ENCODE data around the gene TMEM217. TPM values are rescaled to one million over a fixed set of nuclear protein-coding genes. Genes with fewer than 3 reads are reported as not detected.
A peak's percentile ranks its signal among the peaks of the same experiment; 100 is the strongest.

TMEM217 gene
- total and polyA plus RNA-seq, 2 of the 4 experiments (the other 2 are of a cell fraction): 1.4 to 3.5 TPM

DNA sequence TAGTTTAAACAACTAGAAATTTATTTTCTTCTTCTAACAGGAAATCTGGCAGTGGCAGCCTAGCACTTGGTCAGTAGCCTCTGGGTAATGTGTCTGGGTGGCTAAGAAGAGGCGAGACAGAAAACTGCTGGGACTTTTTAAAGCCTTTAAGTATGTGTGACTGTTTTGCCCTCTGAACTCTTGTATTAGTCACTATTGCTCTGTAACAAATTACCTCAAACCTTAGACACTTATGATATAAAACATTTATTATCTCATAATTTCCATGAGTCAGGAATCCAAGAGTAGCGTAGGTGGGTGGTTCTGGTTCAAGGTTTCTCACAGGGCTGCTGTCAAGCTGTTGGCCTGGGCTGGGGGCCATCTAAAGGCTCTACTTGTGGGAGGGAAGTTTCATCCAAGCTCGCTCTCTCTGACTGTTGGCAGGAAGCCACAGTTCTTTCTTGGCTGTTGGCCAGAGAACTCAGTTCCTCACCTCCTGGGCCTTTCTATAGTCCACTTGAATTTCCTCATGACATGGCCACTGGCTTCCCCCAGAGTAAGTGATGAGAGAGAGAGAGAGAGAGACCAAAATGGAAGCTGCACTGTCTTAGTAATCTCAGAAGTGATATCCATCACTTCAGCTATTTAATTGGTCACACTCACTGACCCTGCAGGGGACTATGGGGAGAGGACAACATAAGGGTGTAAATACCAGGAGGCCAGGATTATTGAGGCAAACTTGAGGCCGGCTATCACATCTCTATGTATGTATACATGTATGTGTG, 17.8 kb downstream of the TMEM217 start:
- Histone ChIP-seq H3K79me1 (ENCODE audit: low read depth in 1 of 2, low read length in 2 of 2) (peaks cover 0 to 9% of the 10 kb centered on the region in 2 experiments; a peak in 1 of 4 replicates), H3K18ac (ENCODE audit: low read depth, low read length) (peak overlapping the region; percentile 97), H4K5ac (ENCODE audit: low read depth, low read length) (peak overlapping the region; percentile 95), H3K4me3 (ENCODE audit: insufficient read depth, low read depth, low read length) (no peak overlapping the region), H4K91ac (ENCODE audit: insufficient read depth, low read depth, low read length) (peak overlapping the region; percentile 85), H2AK9ac (replicated peaks; ENCODE audit: low read depth, low read length, poor library complexity) (peak overlapping the region; percentile 42), H3K27me3 (ENCODE audit: control insufficient read depth, insufficient read depth, low read length) (no peaks in the 10 kb centered on the region), H3K27ac (ENCODE audit: insufficient read depth, low read length) (peak overlapping the region; percentile 69), H3K9ac (ENCODE audit: low read depth, low read length) (no peak overlapping the region), H2BK5ac (ENCODE audit: low read depth, low read length, poor library complexity, severe bottlenecking) (peak overlapping the region; percentile 99), H3K9me1 (ENCODE audit: insufficient read depth, low read length) (peaks cover 16% of the 10 kb centered on the region), H3K14ac (replicated peaks; ENCODE audit: low read depth, low read length) (peak overlapping the region; percentile 73), H3K23ac (ENCODE audit: low read depth, low read length) (peak overlapping the region; percentile 74), H2AK5ac (ENCODE audit: low read depth, low read length) (peak overlapping the region; percentile 79), H3K4ac (ENCODE audit: low read depth, low read length) (peak overlapping the region; percentile 80), H2BK15ac (ENCODE audit: low read depth, low read length) (peak overlapping the region; percentile 71; the same call in 2 of the 3 replicates), H2BK20ac (ENCODE audit: low read depth, low read length) (peak overlapping the region; percentile 83), H3K36me3 (ENCODE audit: control insufficient read depth, insufficient read depth, low read length) (no peaks in the 10 kb centered on the region), H2AFZ (replicated peaks; ENCODE audit: low read length, poor library complexity) (peak overlapping the region; percentile 8), H4K20me1 (ENCODE audit: insufficient read depth, low read length) (no peaks in the 10 kb centered on the region; the same call in 1 of the 2 replicates), H3K4me2 (ENCODE audit: low read depth, low read length) (peak overlapping the region; percentile 8; the same call in 1 of the 2 replicates), H2BK120ac (ENCODE audit: low read depth, low read length) (peak overlapping the region; percentile 89), H3K56ac (ENCODE audit: extremely low read depth, insufficient read depth, low read length) (peak overlapping the region; percentile 62; the same call in 1 of the 2 replicates), H3K9me3 (ENCODE audit: control insufficient read depth, insufficient read depth, low read length) (no peaks in the 10 kb centered on the region), H4K8ac (ENCODE audit: low read depth in 2 of 2, low read length in 2 of 2) (peak overlapping the region; percentile 38 to 93), H3K4me1 (ENCODE audit: control insufficient read depth, insufficient read depth, low read length) (peaks cover 30% of the 10 kb centered on the region)
- ATAC-seq (ENCODE audit: low read depth) (peak; percentile 33), DNase-seq (peak; percentile 99)
- WGBS, 2 experiments (ENCODE audit: extremely low coverage in 2 of 2, insufficient read length in 1 of 2): no CpG with 5 or more reads among the region's 4 CpGs
- intact Hi-C loops (cut with micrococcal nuclease) (loop anchor here (5.0 kb wide), 1 partner anchor 98 kb away; no protein-coding TSS in a partner anchor), dilution Hi-C loops (cut with HindIII; ENCODE audit: low sequenced_read_pairs, unreplicated experiment) (no loop called here), in situ Hi-C loops (cut with MboI; ENCODE audit: low sequenced_read_pairs) (no loop called here)
- ChIA-PET CTCF (interaction anchor here (0.5 to 0.9 kb wide), 4 partner anchors 21 to 481 kb away, joined by 3 read pairs; no protein-coding TSS in a partner anchor), POLR2A (ENCODE audit: unreplicated experiment) (interaction anchor here (0.6 kb wide), 1 partner anchor 19 kb away, joined by 15 read pairs; no protein-coding TSS in a partner anchor)
- BruUV-seq (replicated peaks): no TSS peak
- TF ChIP-seq SMC3 (IDR thresholded peaks at IDR 0.05; ENCODE audit: low read depth, low read length) (no peak), MXI1 (IDR thresholded peaks at IDR 0.05; ENCODE audit: borderline replicate concordance, low read depth, low read length) (no peak), RAD21 (IDR thresholded peaks at IDR 0.05; ENCODE audit: low read length) (peak; percentile 1; the same call in 1 of the 2 replicates), NFE2L2 (IDR thresholded peaks at IDR 0.05; ENCODE audit: low read depth, low read length) (peak; percentile 91), CHD1 (IDR thresholded peaks at IDR 0.05; ENCODE audit: low read depth, low read length) (0 out of 2 replicates have a peak, but pooled peaks have one; percentile 49), RCOR1 (IDR thresholded peaks at IDR 0.05; ENCODE audit: insufficient replicate concordance, low read length) (no peak), MAZ (IDR thresholded peaks at IDR 0.05; ENCODE audit: borderline replicate concordance, low read depth, low read length) (peak; percentile 63), CEBPB (IDR thresholded peaks at IDR 0.05; ENCODE audit: low read depth, low read length) (peak; percentile 31; the same call in 1 of the 2 replicates), POLR2A (IDR thresholded peaks at IDR 0.05; ENCODE audit: low read depth, low read length) (peak; percentile 92), MAFK (IDR thresholded peaks at IDR 0.05; ENCODE audit: low read depth, low read length) (peak; percentile 61)
- TF ChIP-seq, protein P1, sequence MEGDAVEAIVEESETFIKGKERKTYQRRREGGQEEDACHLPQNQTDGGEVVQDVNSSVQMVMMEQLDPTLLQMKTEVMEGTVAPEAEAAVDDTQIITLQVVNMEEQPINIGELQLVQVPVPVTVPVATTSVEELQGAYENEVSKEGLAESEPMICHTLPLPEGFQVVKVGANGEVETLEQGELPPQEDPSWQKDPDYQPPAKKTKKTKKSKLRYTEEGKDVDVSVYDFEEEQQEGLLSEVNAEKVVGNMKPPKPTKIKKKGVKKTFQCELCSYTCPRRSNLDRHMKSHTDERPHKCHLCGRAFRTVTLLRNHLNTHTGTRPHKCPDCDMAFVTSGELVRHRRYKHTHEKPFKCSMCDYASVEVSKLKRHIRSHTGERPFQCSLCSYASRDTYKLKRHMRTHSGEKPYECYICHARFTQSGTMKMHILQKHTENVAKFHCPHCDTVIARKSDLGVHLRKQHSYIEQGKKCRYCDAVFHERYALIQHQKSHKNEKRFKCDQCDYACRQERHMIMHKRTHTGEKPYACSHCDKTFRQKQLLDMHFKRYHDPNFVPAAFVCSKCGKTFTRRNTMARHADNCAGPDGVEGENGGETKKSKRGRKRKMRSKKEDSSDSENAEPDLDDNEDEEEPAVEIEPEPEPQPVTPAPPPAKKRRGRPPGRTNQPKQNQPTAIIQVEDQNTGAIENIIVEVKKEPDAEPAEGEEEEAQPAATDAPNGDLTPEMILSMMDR (conservative IDR thresholded peaks at IDR 0.05; ENCODE audit: low read depth, low read length): no peak
- TF ChIP-seq, protein P2, sequence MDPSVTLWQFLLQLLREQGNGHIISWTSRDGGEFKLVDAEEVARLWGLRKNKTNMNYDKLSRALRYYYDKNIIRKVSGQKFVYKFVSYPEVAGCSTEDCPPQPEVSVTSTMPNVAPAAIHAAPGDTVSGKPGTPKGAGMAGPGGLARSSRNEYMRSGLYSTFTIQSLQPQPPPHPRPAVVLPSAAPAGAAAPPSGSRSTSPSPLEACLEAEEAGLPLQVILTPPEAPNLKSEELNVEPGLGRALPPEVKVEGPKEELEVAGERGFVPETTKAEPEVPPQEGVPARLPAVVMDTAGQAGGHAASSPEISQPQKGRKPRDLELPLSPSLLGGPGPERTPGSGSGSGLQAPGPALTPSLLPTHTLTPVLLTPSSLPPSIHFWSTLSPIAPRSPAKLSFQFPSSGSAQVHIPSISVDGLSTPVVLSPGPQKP (IDR thresholded peaks at IDR 0.05; ENCODE audit: borderline replicate concordance, low read depth, low read length): no peak
- TF ChIP-seq, protein P3, sequence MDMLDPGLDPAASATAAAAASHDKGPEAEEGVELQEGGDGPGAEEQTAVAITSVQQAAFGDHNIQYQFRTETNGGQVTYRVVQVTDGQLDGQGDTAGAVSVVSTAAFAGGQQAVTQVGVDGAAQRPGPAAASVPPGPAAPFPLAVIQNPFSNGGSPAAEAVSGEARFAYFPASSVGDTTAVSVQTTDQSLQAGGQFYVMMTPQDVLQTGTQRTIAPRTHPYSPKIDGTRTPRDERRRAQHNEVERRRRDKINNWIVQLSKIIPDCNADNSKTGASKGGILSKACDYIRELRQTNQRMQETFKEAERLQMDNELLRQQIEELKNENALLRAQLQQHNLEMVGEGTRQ (IDR thresholded peaks at IDR 0.05; ENCODE audit: low read depth, low read length): no peak

Measured in IMR-90 (cell line).